C1 segment of cervical spinal cord (tissue), 14 donors: ENCODE measurements around the gene ZNRF2.
"Not testable (repeated sequence)": the region's sequence is repeated elsewhere in the genome, so short reads cannot be mapped to it uniquely, and the experiment has no call there.

Experiments used
- DNase-seq, 14 donors: peaks; one replicate each; lab custom pipeline; 2025; lab: John Stamatoyannopoulos, UW

Gene ZNRF2

DNA sequence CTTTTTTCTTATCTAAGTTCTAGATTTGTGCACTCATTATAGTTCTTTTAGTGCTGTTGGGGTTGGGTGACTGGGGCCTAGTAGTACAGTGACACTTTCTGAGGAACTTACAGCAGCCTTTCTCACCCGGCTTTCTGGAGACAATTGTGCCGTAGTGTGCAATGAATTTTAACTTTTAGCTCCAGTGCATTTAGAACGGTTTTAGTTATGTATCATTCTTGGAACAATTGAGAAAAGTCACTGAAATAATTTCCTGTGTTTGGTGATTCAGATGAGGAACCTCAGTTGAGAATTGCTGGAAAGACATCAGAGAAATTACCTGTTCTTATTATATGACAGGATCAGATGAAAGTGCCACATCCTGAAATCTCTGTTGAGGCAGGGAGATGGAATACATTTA lies 3.2 kb downstream of the ZNRF2 start:
- not testable (repeated sequence) for DNase-seq

DNA sequence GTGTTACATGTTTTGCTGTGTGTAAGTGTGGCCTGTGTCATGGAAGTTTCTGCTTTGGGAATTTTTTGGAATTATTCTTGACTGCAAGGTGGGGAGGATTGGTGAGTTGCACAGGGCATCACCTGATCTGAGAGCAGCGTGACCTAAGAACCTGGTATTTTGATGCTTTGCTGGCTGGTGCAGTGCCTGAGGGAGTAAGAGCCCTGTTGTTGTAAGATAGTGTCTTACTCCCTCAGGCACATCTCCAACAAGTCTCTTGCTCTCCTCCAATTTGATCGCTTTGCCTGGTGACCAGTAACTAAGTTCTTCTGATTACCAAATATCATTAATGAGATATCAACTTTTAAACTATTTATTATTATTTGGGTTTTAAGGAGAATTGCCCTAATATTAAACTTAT lies 5.2 kb downstream of the ZNRF2 start:
- DNase-seq, result not testable (repeated sequence)

DNA sequence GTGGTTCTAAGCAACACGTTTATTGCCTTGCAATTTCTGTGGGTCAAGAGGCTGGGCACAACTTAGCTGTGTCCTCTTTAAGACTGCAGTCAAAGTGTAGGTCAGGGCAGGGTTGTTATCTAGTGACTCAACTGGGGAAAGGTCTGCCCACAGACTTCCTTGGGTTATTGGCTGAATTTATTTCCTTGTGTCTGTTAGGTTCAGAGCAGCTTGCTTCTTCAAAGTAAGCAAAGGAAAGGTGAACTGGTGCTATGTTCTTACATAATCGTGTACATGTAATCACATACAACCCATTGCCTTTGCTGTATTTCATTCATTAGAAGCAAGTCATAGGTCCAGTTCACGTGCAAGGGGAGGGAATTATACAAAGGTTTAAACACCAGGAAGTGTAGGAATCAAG lies 5.9 kb downstream of the ZNRF2 start:
- DNase-seq, result not testable (repeated sequence)

DNA sequence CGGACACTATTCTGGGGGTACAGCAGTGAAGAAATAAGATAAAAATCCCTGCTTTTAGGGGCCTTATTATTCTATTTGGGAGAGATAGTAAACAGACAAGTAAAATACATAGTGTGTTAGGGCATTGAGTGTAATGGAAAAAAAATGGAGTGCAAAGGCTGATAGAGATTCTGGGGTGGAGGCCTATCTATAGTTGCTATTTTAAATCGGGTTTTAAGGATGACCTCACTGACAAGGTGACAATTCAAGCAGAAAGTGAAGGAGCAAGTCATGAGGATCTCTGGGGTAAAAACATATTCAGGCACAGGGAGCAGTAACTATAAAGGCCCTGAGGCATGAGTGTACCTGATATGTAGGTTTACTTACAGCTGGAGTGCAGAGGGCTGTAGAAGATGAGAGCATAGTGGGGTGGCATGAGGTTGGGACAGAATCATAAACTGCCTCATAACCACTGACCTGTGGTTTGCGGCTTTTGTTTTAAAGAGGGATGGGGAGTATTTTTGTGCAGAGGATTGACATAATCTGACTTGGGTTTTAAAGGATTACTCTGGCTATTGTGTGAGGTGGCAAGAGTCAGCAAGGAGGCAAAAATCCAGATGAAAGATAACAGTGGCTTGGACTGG lies 8.1 kb downstream of the ZNRF2 start:
- DNase-seq, result not testable (repeated sequence)

DNA sequence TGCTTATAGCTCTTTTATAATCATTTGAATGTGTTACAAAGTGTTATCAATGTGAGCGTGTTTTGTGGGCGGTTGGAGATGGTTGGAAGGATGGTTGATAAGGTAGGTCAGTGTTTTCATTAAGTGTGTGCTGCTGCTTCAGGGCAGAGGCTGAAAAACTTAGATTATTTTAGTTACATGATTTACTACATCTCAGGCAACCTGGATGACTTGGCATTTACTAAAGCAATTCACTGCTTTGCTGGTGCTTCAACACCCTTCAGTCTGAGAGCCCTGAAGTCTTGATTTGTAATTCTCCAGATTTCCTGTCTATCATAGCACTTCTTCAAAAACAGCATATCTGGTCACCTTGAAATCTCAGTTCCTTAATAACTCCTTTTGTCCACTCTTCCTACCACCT lies 11.9 kb downstream of the ZNRF2 start:
- not testable (repeated sequence) for DNase-seq

DNA sequence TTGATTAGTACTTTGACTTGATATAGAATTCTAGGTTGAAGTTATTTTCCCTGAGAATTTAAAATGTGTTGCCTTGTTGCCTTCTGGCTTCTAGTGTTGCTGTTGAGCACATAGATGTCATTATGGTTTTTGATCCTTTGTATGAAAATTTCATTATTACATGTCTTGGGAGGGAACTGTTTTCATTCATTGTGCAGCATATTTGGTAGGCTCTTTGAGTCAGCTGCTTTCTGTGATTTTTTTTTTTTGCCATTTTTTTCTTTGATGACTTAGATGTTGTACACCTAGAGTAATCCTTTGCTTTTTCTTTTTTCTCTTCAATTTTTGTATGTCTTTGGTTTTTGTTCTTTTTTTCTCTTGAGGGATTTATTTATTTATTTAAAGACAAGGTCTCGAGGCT lies 13.1 kb downstream of the ZNRF2 start:
- DNase-seq, result not testable (repeated sequence)

DNA sequence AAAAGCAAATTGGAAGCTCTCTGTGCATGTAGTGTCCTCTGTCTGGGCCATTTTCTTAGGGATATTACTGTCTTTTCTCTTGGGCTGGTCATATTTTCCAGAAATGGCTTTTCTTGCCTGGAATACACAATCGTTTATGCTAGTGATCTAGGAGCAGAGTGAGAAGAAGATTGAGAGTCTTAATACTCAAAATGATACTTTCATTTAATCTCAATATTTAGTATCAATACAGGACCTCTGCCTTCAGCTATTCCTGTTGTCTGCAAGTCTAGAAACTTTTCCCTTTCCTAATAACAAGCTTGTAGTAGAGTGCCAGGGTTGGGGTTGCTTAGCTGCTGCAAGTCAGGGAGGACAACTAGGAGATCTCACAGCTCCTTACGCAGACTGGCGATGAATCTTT lies 14.0 kb downstream of the ZNRF2 start:
- not testable (repeated sequence) for DNase-seq

DNA sequence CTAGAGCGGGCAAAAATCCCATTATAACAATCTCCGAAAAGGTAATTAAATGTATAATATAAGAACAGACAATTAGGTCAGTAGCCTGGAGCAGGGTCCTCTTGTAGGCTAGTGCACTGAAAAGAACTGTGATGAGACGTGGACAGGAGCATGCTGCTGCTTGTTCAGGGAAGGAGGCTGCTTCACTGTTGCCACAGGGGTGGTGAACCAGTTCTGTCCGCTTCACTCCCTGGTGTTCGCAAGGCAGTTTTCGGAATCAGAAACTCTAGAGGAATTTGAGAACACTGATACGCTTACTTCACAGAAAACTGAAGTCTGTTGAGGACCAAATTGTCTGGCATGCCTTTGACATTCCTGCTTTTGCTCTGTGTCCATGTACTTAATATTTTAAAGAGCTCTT lies 17.4 kb downstream of the ZNRF2 start:
- no peak for DNase-seq

DNA sequence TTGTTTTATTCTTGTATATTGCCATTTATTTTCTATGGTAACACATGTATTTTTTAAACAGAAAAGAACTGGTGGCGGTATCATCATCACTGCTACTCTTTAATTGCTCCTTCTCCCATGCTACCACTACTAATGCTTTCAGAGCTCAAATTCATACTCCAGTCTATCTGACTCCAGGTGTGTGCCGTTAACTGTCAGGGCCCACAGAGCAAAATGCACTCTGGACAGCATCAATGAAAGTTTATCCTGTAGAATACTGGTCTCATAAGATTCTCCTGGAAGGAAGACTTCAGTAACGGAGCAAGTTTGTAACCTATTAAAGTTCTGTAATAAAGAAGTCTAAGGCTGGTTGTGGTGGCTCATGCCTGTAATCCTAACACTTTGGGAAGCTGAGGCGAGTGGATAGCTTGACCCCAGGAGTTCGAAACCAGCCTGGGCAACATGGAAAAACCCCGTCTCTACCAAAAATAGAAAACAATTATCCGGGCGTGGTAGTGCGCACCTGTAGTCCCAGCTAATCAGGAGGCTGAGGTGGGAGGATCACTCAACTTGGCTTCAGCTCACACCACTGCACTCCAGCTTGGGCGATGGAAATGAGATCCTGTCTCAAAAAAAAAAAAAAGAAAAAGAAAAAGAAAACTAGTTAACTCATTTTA lies 18.4 kb downstream of the ZNRF2 start:
- no peak for DNase-seq

DNA sequence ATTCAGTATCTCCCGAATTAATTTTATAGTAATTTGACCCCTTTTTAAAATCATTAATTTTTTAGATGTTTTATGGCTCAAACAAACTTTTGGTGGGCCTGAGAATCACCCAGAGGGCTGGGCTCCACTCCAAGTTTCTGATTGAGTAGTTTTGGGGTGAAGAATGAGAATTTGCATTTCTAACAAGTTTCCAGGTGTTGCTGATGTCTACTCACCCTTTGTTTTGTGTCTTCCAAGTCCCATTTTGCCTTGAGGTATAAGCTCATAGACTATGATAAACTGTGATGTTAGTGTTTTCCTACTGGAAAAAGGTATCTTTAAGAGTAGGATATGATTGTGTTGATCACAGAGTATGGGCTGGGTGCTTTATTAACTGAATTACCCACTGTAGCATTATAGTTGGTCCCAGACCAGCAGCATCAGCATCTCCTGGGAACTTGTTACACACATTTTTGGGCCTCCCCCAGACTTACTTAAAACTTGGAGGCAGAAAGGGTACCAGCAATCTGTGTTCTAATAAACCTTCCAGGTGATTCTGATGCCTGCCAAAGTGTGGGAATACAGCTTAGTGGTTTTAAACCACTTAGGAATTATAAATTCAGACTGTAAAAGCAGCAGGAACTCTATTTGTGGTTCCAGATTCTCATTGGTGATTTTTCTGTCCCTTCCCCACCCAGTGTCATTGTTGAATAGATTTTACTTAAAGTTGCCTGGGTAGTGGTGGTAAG lies 19.1 kb downstream of the ZNRF2 start:
- no peak for DNase-seq

DNA sequence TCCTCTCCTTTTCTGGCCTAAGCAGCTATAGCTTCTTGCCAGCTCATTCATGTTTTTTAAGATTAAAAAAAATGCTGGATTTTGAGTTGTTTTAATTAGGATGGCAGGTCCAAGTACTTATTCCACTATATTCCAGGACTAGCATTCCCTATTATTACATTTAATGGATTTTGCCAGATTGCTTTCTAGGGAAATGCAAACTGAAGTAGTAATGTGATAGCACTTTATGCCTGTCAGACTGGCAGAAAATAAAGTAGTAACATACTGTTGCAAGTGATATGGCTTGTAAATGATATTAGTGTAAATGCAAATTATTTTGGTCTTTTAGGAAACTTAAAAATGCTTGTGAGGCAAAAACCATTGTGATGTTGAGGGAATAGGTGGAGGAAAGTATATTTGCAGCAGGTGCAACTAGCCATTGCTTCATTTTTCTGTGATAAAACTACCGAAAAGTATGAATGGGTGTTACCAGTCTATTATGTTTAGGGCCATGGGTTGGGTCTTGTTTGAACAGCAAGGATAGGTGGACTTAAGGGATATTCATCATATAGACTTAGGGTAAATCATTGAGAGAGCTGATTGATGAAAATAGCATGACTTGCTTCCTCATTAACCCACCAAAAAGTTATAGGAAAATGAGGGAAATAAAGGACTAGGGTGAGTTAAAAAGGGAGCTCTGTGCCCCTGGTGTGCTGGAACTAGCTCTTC lies 19.9 kb downstream of the ZNRF2 start:
- DNase-seq, result no peak

DNA sequence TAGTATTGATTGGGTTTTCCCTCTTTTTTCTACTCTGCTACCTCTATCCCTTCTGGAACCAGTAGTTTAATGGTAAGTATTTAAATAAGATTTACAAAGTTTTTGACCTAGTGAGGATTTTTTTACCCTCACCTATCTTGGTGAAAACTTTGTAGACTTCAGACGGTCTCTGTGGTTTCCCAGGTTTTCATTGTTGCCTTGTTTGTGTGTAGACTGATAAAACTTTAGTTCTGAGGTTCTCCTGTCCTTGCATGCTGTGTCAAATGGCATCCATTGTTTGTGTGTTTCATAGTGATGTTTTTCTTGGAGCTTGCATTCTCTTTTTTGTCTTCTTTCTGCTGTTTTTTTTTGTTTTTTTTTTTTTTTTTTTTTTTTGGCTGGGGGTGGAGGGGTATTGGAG lies 22.6 kb downstream of the ZNRF2 start:
- no peak for DNase-seq

DNA sequence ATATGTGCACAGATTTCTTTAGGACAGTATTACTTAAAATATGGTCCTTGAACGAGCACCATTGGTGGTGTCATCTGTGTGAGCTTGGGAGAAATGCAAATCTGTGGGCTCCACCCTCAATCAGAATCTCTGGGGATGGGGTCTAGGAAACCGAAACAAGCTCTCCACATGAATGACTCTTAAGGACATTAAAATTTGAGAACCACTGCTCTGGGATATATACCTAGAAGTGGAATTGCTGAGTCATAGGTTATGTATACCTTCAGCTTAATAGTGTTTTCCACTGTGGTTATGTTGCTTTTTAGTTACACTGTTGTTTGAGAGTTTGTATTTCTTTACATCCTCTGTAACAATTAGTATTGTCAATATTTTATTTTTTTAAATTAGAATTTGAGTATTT lies 24.0 kb downstream of the ZNRF2 start:
- DNase-seq, result no peak

DNA sequence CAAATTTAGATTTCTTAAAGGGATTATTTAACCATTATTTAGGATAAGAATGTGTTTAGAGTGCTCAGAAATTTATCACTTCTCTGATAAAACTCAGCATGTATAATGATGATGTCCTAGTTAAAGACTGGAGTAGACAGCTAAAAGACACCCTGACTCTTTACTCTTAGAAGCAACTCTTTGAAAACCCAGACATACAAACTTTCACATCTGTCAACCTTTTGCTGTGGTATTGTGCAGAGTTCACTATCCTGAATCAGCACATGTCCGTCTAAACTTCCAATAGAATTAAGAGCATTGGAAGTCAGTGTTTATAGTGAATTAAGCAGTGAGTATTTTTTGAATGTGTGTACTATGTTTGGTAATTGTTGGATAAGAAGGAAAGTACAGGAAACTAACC lies 24.9 kb downstream of the ZNRF2 start:
- no peak for DNase-seq

DNA sequence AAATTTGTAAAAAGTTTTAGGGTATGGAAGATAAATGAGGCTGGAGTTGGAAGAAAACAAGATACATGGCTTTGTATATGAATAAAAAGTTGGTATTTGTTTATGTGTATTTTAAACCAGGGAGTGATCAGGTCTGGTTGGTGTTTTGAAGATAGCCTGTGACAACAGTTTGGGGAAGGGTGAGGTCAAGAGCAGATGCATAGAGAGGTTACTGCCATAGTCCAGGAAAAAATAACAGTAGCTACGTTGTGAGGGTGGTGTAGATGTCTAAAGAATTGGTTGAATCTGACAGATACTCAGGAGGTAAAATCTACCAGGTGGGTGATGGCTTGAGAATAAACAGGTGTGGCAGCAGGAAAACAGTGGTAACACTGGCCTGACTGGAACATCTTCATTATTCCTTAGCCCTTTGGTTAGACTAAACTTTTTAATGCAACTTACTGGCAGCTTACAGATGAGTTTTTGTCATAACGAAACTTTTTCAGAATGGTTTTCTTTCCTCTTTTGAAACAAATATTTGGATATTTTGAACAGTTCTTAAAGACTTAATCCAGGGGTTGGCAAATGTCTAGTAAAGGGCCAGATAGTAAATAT lies 25.5 kb downstream of the ZNRF2 start:
- DNase-seq, result no peak

DNA sequence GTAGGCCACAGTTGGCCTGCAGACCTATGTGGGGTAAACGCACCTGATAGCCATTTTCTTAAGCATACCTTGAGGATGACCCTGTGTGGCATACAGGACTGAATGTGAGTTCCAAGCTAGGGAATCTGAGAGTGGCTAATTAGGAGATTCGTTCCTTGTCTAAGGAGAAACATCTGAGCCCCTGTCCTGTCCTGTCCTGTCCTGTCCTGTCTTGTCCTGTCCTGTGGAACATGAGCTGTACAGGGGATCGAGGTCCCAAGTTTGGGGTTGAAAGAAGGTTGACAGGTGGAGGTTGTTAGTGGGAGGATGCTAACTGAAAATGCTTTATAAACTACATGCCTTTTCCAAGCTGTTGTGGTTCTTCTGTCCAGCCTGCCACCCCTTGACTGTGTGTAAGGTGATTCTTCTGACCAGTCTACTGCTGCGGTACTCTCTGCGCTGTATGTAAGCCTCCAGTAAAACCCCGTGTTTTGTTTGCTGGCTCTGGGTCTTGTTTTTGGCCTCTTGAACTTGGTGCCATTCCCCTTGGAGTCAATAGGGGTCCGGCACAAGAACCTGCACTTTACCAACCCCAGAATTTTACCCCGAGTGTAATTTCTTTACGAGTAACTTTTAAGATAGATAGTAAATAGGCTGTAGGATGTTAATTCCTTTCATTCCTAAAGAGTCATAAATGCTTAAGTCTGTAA lies 26.4 kb downstream of the ZNRF2 start:
- DNase-seq, result no peak

DNA sequence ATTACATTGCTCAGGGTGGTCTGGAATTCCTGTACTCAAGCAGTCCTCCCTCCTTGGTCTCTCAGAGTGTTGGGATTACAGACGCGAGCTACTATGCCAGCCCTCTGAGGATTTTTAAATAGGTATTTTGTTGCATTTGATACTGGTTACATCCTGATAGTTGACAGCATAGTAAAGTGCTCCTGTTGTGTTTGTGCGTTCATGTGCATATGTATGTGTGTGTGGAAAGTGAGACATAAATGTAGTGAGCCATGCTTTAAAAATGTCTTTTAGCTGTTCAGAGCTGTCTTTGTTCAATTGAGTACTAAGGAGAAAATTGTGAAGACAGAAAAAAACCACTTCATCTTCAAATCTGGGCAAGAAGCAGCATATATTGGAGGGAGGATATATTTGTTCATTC lies 27.8 kb downstream of the ZNRF2 start:
- DNase-seq, result no peak

DNA sequence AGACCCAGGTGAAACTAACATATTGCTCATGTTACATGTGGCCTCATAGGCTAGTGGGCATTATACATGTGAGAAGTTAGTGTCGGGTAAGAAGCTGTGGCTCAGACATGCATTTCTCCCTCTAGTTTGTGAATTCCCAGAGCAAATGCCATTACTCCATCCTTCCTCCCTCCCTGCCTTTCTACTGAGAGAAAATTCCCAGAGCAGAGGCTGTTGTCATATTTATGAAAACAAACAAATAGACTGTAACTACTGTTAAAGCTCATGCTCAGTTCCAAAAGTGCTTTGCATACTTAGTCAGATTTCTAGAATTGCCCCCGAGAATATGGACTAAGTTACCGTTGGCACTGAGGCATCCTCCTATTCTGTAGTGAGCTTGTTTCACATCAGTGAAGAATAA lies 29.0 kb downstream of the ZNRF2 start:
- DNase-seq, result no peak

DNA sequence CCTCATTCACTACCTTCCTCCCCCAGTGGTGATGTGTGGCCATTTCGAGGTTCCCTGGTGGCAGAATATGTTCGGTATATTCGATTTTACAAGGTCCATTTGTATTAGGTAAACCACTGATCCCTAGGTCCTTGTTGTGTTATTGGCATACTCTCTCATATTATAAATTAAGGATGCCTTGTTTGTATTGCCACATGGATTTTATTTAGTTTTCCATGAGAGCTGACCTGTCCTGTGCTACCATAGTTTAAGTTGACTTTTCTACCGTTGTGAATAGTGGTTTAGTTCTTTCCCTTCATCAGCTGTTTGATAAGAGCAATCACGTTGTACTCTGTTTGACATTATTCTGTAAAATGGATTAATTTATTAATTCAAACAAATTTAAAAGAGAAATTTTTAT lies 29.4 kb downstream of the ZNRF2 start:
- no peak for DNase-seq

DNA sequence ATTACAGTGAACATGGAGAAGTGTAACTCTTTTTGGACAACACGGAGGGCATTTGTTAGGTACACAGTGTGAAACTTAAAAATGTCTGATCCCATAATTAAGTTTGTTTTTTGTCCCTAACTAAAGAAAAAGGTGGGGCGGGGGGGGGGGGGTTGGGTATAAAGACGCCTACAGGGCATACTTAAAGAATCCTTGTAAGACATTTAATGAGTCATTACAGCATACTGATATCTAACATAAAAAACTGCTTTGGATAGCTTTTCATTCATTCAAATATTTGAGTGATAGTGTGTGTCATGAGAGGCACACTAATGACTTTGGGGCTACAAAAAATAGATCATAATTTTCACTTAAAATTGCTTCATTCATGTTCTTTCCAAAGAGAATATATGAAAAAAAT lies 31.2 kb downstream of the ZNRF2 start:
- DNase-seq, result no peak

DNA sequence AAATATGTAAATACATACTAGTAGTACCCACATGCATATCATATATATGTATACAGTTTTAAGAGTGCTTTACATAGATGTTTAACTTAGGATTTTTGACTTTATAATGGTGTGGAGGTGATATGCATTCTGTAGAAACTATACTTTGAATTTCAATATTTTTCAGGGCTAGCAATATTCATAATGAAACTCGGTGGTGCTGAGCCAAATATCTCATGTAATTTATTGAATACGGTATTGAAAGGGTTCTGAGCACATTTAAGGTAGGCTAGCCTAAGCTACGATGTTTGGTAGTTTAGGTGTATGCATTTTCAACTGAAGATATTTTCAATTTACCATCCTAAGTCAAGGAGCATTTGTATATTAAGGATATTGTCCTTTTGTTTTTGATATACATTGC lies 36.0 kb downstream of the ZNRF2 start:
- DNase-seq, result no peak
